Measurements from ENCODE around the gene BGN. TPM values are rescaled to one million over a fixed set of nuclear protein-coding genes. Genes with fewer than 3 reads are reported as not detected.
A peak's percentile ranks its signal among the peaks of the same experiment; 100 is the strongest.

The BGN gene
- total RNA-seq, 2 donors from 2014 or later, result 141 to 206 TPM

DNA sequence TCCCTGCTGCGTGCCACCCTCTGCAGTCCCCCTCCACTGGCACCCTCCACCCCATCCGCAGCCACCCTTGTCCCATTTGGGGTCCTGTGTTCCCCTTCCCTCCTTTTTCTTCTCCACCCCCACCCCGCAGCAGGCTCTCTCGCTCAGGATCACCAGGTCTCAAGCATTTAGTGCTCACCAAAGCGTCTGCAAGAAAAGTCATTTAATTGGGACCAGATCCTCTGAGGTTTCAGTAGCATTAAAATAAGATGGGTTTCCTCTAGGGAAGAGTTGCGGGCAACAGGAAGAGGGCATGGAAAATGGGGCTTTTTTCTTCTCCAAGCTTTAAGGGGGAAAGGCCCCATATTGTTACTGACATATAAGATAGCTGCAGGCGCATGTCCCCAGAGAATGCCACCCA, 19.5 kb upstream of the BGN start:
- no peak for DNase-seq (ENCODE audit: low spot score)
- H3K36me3 ChIP-seq, result no peaks in the 10 kb centered on the region
- H3K4me3 ChIP-seq, result peak overlapping the region in 1 of 2 donors; percentile 31
- H3K9me3 ChIP-seq, result no peaks in the 10 kb centered on the region
- TF ChIP-seq, protein P1, sequence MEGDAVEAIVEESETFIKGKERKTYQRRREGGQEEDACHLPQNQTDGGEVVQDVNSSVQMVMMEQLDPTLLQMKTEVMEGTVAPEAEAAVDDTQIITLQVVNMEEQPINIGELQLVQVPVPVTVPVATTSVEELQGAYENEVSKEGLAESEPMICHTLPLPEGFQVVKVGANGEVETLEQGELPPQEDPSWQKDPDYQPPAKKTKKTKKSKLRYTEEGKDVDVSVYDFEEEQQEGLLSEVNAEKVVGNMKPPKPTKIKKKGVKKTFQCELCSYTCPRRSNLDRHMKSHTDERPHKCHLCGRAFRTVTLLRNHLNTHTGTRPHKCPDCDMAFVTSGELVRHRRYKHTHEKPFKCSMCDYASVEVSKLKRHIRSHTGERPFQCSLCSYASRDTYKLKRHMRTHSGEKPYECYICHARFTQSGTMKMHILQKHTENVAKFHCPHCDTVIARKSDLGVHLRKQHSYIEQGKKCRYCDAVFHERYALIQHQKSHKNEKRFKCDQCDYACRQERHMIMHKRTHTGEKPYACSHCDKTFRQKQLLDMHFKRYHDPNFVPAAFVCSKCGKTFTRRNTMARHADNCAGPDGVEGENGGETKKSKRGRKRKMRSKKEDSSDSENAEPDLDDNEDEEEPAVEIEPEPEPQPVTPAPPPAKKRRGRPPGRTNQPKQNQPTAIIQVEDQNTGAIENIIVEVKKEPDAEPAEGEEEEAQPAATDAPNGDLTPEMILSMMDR (IDR thresholded peaks at IDR 0.05), result no peak
- H3K4me1 ChIP-seq, result peaks cover 0 to 36% of the 10 kb centered on the region in 2 donors
- no peaks in the 10 kb centered on the region for H3K27me3 ChIP-seq
- peak overlapping the region; percentile 62 to 68 for H3K27ac ChIP-seq

DNA sequence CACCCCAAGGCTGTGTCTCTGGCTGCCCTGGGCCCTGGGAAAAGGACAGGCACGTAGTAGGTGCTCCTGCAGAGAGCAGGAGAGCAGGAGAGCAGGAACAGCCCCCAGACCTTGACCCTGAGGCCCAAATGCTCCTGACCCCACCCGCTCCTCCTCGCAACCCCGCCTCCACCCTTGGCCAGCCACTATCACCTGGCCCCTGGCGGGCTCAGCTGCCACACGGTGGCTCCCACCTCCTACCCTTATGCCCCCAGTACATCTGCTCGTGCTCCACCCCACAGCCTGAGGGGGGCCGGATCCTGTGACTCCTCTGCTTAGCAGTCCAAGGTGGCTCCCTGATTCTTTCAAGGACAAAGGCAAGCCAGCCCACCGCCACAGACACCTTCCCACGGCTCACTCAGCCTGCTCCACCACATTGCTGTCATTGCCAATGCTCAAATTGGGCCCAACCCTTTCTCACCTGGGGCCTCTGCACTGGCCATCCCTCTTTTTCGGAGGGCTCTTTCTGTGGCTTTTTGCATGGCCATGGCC, 19.0 kb upstream of the BGN start:
- DNase-seq (ENCODE audit: low spot score), result no peak
- peak overlapping the region; percentile 68 to 73 for H3K27ac ChIP-seq
- no peak overlapping the region for H3K4me3 ChIP-seq
- TF ChIP-seq, protein P1 (IDR thresholded peaks at IDR 0.05), result no peak
- H3K36me3 ChIP-seq, result no peaks in the 10 kb centered on the region
- no peaks in the 10 kb centered on the region for H3K9me3 ChIP-seq
- no peaks in the 10 kb centered on the region for H3K27me3 ChIP-seq
- H3K4me1 ChIP-seq, result peaks cover 0 to 36% of the 10 kb centered on the region in 2 donors

DNA sequence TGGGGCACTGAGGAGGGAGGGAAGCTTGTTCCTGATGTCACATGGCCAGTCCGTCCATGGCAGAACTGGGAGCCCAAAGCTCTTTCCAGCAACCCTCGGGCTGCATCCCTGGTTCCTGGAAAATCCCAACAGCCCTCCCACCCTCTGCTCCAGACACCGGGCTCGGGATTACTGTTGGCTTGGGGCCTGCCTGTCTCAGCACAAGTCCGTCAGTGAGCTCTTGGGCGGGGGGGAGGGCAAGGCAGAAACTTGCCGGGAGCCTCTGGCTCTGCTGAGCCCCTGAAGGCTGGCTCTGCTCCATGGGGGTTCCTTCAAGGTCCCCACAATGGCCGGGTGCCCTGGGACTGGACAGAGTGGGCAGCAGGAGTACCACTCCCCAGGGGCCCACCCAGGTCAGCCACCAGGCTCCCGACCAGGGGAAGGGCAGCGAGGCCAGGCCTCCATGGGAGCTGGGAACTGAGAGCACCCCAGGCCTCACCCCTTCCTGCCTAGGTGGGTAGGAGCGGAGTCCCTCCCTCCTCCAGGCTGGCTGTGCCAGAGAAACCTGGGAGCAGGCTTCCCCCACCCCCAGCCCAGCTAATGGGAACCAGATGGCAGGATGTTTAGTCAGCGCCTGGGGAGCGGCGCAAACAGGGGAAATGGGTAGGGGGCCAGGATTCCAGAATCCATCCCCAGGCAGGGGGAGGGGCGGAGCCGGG, 18.0 kb upstream of the BGN start:
- Histone ChIP-seq H3K4me3 (no peak overlapping the region), H3K9me3 (no peaks in the 10 kb centered on the region), H3K36me3 (no peaks in the 10 kb centered on the region), H3K27me3 (no peaks in the 10 kb centered on the region), H3K27ac (peak overlapping the region; percentile 68 to 73), H3K4me1 (peaks cover 0 to 31% of the 10 kb centered on the region in 2 donors)
- TF ChIP-seq, protein P1 (IDR thresholded peaks at IDR 0.05), result no peak
- DNase-seq (ENCODE audit: low spot score), result no peak

DNA sequence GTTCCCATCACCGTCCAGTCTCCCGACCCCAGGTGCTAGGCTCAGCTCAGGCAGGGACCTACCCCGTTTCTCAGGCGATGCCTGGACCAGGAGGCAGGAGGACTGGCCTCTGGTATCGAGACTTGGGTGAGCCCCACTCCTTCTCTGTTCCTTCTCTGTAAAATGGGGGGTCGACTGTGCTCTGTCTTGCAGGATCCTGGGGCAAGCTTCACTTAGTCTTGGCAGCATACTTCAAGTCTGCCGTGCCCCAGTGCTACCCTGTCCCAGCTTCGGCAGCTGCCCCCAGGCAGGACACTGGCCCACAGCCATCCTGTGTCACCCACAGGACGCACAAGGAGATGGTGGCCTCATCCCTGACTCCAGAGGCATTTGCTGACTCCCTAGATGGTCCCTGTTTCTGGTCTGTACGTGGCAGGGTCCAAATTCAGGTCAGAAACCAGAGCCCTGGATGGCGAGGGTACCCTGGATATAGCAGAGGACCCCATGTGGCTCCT, 17.4 kb upstream of the BGN start:
- no peak for DNase-seq (ENCODE audit: low spot score)
- no peak overlapping the region for H3K4me3 ChIP-seq
- H3K27ac ChIP-seq, result peak overlapping the region; percentile 68 to 73
- no peaks in the 10 kb centered on the region for H3K36me3 ChIP-seq
- H3K9me3 ChIP-seq, result no peaks in the 10 kb centered on the region
- no peaks in the 10 kb centered on the region for H3K27me3 ChIP-seq
- TF ChIP-seq, protein P1 (IDR thresholded peaks at IDR 0.05), result no peak
- peaks cover 0 to 31% of the 10 kb centered on the region in 2 donors for H3K4me1 ChIP-seq

DNA sequence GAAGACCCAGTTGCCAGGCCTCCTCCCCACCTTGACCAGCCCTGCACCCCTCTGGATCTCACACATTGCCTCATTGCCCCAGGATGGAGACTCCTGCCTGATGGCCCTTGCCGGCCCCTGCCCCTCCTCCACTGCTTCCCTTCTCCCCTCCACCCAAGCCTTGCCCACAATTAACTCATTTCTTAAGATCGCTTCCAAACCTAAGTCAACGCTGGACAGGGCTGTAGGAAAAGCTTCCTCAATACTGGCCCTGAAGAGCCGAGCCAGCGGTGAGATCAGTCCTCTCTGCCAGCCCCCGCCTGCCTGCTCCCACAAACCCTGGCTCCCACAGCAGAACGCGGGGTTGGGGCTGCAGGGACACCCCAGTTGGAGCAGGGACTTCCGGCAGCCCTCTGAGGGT, 16.9 kb upstream of the BGN start:
- Histone ChIP-seq H3K4me1 (peaks cover 0 to 31% of the 10 kb centered on the region in 2 donors), H3K27me3 (no peaks in the 10 kb centered on the region), H3K9me3 (no peaks in the 10 kb centered on the region)

More for the DNA sequence above, 16.9 kb upstream of the BGN start:
- peak overlapping the region; percentile 68 to 73 for H3K27ac ChIP-seq
- H3K4me3 ChIP-seq, result no peak overlapping the region
- no peak for DNase-seq (ENCODE audit: low spot score)
- TF ChIP-seq, protein P1 (IDR thresholded peaks at IDR 0.05), result no peak
- H3K36me3 ChIP-seq, result no peaks in the 10 kb centered on the region
